ENCODE results near the gene SORCS2. TPM values are rescaled to one million over a fixed set of nuclear protein-coding genes. Genes with fewer than 3 reads are reported as not detected.

The SORCS2 gene
- polyA plus RNA-seq, 1 donor (not counting 4 experiments of a cell fraction or from before 2014, with no cell fraction given): 0.09 TPM

GRCh38 chr4:7227008-7227407 is 34.7 kb downstream of the SORCS2 start:
- no peaks in the 10 kb centered on the region for H3K9me1 ChIP-seq (ENCODE audit: control insufficient read depth, extremely low read depth, insufficient read depth, low read length)
- no peak overlapping the region for H3K4me2 ChIP-seq (ENCODE audit: control insufficient read depth, extremely low read depth, insufficient read depth, low read depth, low read length)
- H3K36me3 ChIP-seq (ENCODE audit: control insufficient read depth in 2 of 2, extremely low read depth in 1 of 2, insufficient read depth in 2 of 2, low read length in 2 of 2): no peaks in the 10 kb centered on the region
- FAIRE-seq (no peak), DNase-seq (ENCODE audit: low read depth, low spot score) (no peak)
- dilution Hi-C loops (cut with MboI; ENCODE audit: extremely low pct_ligation_motif_present, low sequenced_read_pairs): no loop called here
- no peaks in the 10 kb centered on the region for H3K4me1 ChIP-seq (ENCODE audit: control insufficient read depth, extremely low read depth, insufficient read depth, low read length)
- TF ChIP-seq CTCF (optimal IDR thresholded peaks at IDR 0.05 in 1 of 3, IDR thresholded peaks at IDR 0.05 in 1 of 3, conservative IDR thresholded peaks at IDR 0.05 in 1 of 3; ENCODE audit: extremely low read depth in 1 of 3, insufficient read depth in 2 of 3, low read length in 3 of 3) (no peak), EZH2 (IDR thresholded peaks at IDR 0.05; ENCODE audit: low read length) (no peak)
- no peak overlapping the region for H3K4me3 ChIP-seq (ENCODE audit: control insufficient read depth in 2 of 3, extremely low read depth in 1 of 3, insufficient read depth in 2 of 3, low read depth in 1 of 3, low read length in 3 of 3)
- H3K9me3 ChIP-seq (ENCODE audit: control insufficient read depth, low read depth, low read length): no peaks in the 10 kb centered on the region
- H3K27me3 ChIP-seq (ENCODE audit: control insufficient read depth, extremely low read depth, insufficient read depth, low read length): peaks cover 5% of the 10 kb centered on the region
- no peak overlapping the region for H3K9ac ChIP-seq (ENCODE audit: control insufficient read depth, extremely low read depth, insufficient read depth, low read length)
- H3K27ac ChIP-seq (ENCODE audit: control insufficient read depth, insufficient read depth, low read length): no peak overlapping the region
- no peaks in the 10 kb centered on the region for H4K20me1 ChIP-seq (ENCODE audit: control insufficient read depth, extremely low read depth, insufficient read depth, low read length)
- no peak overlapping the region for H2AFZ ChIP-seq (ENCODE audit: control insufficient read depth, low read length)
- no peaks in the 10 kb centered on the region for H3K79me2 ChIP-seq (ENCODE audit: control insufficient read depth, insufficient read depth, low read length)

- Histone ChIP-seq H2AFZ (ENCODE audit: control insufficient read depth, low read length) (no peak overlapping the region), H3K4me2 (ENCODE audit: control insufficient read depth, extremely low read depth, insufficient read depth, low read depth, low read length) (no peak overlapping the region), H3K4me1 (ENCODE audit: control insufficient read depth, extremely low read depth, insufficient read depth, low read length) (no peaks in the 10 kb centered on the region), H3K27me3 (ENCODE audit: control insufficient read depth, extremely low read depth, insufficient read depth, low read length) (peaks cover 8% of the 10 kb centered on the region), H4K20me1 (ENCODE audit: control insufficient read depth, extremely low read depth, insufficient read depth, low read length) (no peaks in the 10 kb centered on the region), H3K4me3 (ENCODE audit: control insufficient read depth in 2 of 3, extremely low read depth in 1 of 3, insufficient read depth in 2 of 3, low read depth in 1 of 3, low read length in 3 of 3) (no peak overlapping the region), H3K9ac (ENCODE audit: control insufficient read depth, extremely low read depth, insufficient read depth, low read length) (no peak overlapping the region), H3K79me2 (ENCODE audit: control insufficient read depth, insufficient read depth, low read length) (no peaks in the 10 kb centered on the region), H3K27ac (ENCODE audit: control insufficient read depth, insufficient read depth, low read length) (no peak overlapping the region), H3K36me3 (ENCODE audit: control insufficient read depth in 2 of 2, extremely low read depth in 1 of 2, insufficient read depth in 2 of 2, low read length in 2 of 2) (no peaks in the 10 kb centered on the region), H3K9me1 (ENCODE audit: control insufficient read depth, extremely low read depth, insufficient read depth, low read length) (no peaks in the 10 kb centered on the region), H3K9me3 (ENCODE audit: control insufficient read depth, low read depth, low read length) (no peaks in the 10 kb centered on the region)
- dilution Hi-C loops (cut with MboI; ENCODE audit: extremely low pct_ligation_motif_present, low sequenced_read_pairs): no loop called here
- no peak for FAIRE-seq
- DNase-seq (ENCODE audit: low read depth, low spot score): no peak
- TF ChIP-seq EZH2 (IDR thresholded peaks at IDR 0.05; ENCODE audit: low read length) (no peak), CTCF (optimal IDR thresholded peaks at IDR 0.05 in 1 of 3, IDR thresholded peaks at IDR 0.05 in 1 of 3, conservative IDR thresholded peaks at IDR 0.05 in 1 of 3; ENCODE audit: extremely low read depth in 1 of 3, insufficient read depth in 2 of 3, low read length in 3 of 3) (no peak)
Observed at GRCh38 chr4:7228734-7229133, 36.4 kb downstream of the SORCS2 start.

Measured in keratinocyte (primary cell).